ENCODE data around the gene DDOST.

DDOST gene

GRCh38 chr1:20658166-20658915, 2.8 kb downstream of the DDOST start:
- DNase-seq: no peak

- DNase-seq: no peak
Measured at GRCh38 chr1:20657024-20657423, 4.1 kb downstream of the DDOST start.

DNA sequence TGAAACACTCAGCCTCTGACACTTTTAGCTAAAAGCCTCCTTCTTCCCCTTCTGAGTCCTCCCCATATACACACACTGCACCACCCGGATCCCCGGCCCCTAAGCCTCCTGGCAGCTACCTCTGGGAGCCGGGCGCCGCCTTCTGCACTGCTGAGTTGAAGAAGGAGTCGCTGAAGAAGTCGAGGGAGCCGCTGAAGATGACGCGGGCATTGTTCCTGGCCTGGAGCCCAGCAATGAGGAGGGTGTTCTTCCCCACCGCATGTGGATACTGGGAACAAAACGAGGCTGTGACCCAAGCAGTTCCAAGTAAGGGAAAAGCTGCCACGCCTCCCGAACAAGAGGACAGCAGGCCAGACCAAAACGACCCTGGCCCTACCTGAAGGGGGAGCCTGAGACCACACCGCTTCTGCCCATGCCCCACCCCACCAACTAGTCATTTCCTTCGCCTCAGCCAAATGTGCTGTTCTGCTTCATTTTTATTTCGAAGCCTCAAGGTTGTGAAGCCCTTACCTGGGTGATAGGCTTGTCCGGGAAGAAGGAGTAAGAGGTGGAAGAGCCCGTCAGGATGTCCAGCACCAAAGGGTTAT, 7.0 kb downstream of the DDOST start:
- DNase-seq: no peak

DNA sequence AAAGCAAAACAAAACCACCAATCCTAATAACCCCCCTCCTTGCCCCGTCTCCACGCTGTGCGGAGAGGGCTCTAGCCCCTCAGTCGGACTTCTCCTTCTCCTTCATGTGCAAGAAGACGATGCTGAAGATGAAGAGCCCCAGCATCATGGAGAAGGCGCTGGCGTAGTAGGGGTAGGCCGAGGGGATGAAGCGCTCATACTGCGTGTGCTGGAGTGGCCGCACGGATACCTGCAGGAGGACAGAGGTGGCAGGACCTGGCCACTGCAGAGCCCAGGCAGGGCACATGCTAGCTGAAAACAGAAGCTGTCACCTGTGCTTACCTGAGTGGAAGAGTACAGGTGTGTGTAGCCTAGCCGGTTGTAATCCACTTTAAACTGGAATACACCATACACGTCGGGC, 8.9 kb downstream of the DDOST start:
- no peak for DNase-seq

DNA sequence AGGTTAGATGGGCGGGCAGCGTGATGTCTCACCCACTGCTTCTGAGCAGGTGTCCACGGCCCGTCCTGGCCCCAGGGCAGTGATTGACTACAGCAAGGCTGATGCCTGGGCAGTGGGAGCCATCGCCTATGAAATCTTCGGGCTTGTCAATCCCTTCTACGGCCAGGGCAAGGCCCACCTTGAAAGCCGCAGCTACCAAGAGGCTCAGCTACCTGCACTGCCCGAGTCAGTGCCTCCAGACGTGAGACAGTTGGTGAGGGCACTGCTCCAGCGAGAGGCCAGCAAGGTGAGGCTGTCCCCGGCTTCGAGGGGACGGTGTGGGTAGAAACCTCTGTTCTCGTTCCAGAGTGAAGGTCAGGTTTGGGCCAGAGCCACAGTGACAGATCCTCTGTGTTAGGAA, 12.2 kb downstream of the DDOST start:
- DNase-seq: no peak

DNA sequence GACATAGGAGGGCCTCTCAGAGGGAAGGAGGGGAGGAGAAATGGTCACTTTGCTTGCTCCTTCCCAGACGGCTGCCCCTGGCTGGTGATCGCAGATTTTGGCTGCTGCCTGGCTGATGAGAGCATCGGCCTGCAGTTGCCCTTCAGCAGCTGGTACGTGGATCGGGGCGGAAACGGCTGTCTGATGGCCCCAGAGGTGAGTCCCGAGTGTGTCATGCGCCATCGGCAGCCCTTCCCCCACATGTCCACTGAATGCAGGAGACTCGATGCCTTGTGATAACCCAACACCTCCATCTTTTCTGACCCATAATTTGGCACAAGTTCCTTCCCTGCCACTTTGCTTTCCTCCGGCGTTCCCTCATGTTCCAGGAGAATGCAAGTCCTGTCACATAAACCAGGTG, 12.7 kb downstream of the DDOST start:
- DNase-seq: no peak

GRCh38 chr1:20645414-20645813, 15.8 kb downstream of the DDOST start:
- no peak for DNase-seq

- DNase-seq: no peak
Measured at GRCh38 chr1:20644416-20644815, 16.8 kb downstream of the DDOST start.

DNA sequence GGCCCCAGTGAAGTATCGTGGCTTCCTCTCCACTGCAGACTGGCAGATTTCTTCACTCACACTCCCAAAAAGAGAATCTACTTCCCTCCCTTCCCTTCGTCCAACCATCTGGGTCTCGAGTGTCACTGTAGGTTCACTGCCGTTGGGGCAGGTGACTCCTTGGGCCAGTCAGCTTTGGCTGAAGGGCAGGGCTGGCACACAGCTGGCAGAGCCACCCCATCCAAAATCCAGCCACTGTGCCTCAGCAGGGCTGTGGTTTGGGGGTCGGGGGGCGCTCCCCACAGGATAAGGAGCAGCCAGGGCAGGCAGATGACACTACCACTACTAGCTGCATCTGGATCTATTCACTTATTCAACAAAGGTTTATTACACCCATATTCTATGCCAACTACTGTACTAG, 18.1 kb downstream of the DDOST start:
- no peak for DNase-seq

DNA sequence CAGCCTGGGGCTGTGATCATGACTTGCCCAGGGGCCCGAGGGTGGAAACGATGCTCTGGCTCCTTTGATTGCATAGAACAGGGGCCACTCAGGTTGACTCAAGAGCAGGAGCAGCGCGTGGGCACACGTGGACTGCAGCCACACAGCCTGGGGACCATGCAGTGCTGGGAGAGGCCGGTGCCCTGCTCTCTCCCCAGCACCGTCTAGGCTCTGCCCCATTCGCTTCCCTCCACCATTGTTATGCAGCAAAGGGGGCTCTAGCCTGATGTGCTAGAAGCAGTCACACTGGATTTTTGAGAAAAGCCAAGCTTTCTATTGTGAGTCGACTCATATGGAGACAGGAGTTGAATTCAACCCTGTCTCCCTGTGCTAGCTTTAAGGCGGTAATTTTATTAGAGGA, 19.2 kb downstream of the DDOST start:
- no peak for DNase-seq

DNA sequence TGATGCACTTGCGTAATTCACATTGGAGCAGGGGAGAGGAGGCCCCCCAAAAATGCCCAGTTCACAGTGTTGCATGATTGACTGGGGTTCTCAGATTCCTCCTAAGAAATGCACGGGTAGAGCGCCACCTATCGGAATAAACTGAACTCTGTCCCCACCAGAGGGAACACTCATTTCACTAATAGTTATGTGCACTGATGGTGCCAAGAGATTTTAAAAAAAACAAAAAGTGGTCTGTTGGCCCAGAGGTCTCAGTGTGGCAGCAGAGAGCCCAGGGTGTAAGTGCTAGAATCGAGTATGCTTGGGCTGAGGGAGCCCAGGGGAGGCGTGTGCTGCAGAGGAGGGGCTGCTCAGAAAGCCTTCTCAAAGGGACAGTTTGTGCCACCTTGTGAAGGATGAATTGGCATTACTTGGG, 21.0 kb downstream of the DDOST start:
- peak; percentile 54 for DNase-seq

- no peak for DNase-seq
Measured at GRCh38 chr1:20636785-20637347, 24.3 kb downstream of the DDOST start.

DNA sequence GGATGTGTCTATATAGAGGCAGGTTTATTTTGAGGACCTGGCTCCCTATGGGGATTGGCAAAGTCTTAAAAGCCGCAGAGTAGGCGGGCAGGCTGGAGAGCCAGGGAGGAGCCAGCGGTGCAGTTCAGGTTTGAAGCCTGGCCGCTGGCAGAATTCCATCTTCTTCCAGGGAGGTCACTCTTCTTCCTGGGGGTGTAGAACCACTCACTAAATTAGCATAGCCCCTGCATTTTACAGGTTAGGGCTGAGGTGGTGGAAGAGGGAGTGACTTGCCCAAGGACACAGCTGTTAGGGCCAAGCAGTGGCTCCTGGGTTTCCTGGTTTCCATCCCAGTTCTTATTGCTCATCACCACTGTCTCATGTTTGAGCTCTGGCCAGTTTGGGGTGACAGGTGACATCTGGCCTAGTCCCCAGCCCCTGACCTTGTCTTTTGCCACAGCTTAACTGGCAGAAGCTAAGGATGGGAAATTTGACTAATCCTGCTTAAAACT, 26.5 kb downstream of the DDOST start:
- peak; percentile 76 for DNase-seq

DNA sequence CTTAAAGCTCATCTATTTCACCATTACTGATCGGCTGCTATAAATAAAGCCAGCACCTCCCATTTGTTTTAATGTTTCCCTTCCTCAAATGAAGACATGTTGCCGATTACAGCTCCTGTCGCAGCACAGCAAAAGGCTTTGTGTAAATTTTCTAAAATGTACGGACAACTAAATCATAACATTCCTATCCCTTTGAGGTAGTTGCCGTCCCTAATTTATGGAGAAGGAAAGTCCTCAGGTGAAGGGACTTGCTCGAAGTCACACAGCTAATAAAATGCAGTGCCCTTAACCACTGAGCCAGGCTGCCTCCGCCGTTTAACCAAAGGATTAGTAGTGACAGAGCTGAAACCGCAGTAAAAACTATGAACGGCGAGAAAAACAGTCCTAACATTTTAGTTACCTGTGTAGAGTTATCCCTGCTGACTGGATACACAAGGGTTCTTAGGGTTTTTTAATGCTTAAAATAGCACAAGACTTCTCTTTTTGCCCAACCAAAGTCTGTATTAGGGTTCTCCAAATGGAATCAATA, 27.0 kb downstream of the DDOST start:
- DNase-seq: peak; percentile 68

- DNase-seq: peak; percentile 71
Measured at GRCh38 chr1:20633190-20634064, 27.7 kb downstream of the DDOST start, which contains the start of gene PINK1. Gene PINK1, plus strand, starts transcription at chr1:20633458. Its CDS starts 91 bp downstream, at chr1:20633549.

GRCh38 chr1:20632386-20632785, 28.8 kb downstream of the DDOST start:
- DNase-seq: no peak

DNA sequence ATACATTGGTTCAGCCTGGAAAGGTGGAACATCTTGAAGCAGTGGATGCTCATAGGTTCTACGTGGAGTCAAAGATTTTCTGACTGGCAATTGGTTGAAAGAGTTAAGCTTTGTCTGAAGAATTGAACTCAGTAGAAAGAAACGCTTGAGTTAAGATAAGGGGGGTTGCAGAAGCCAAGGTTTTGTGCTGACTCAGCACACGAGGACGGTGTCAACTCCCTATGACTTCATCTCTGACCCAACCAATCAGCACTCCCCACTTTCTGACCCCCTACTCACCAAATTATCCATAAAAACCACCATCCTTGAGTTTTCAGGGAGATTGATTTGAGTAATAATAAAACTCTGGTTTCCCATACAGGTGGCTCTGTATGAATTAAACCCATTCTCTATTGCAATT, 30.4 kb downstream of the DDOST start:
- DNase-seq: no peak

- no peak for DNase-seq
Measured at GRCh38 chr1:20626524-20626923, 34.6 kb downstream of the DDOST start.

- no peak for DNase-seq
Measured at GRCh38 chr1:20626098-20626427, 35.1 kb downstream of the DDOST start.

- DNase-seq: no peak
Measured at GRCh38 chr1:20625176-20626097, 35.7 kb downstream of the DDOST start.

- no peak for DNase-seq
Measured at GRCh38 chr1:20624709-20625108, 36.5 kb downstream of the DDOST start.

- DNase-seq: no peak
Measured at GRCh38 chr1:20621012-20621411, 40.2 kb downstream of the DDOST start.

Measured in MV-4-11 (cell line).